SK-N-SH (cell line): ENCODE results near the gene KLHL17. TPM values are rescaled to one million over a fixed set of nuclear protein-coding genes. Genes with fewer than 3 reads are reported as not detected.

Experiments
- CTCF ChIA-PET: fragments of 300-600, 350-600 bp; formaldehyde crosslinking; extraction: SDS; loops from one replicate; lab custom pipeline; 2021; lab: Yijun Ruan, JAX
- POLR2A ChIA-PET: fragments of 350-600 bp; sonication (Branson Sonifier 250); formaldehyde crosslinking; extraction: SDS; loops from one replicate; lab custom pipeline; 2020; ENCODE audit warnings: antibody characterized with exemption, inconsistent platforms; lab: Yijun Ruan, JAX
- DNase-seq: peaks from one replicate; pipeline ENCODE4 v3.0.0; 2012
- H2AFZ ChIP-seq: fragments of 200-600 bp; sonication (generic); 2 replicates; pipeline ENCODE4 v1.8.1; 2016; ENCODE audit warnings: antibody characterized with exemption, mild to moderate bottlenecking, low read depth
- H3F3A ChIP-seq: fragments of 200-600 bp; sonication (generic); replicated peaks from 2 replicates; pipeline ENCODE3; 2016; ENCODE audit warnings: antibody characterized with exemption, mild to moderate bottlenecking; ENCODE audit not compliant: insufficient read depth
- H3K27ac ChIP-seq, 2 experiments: fragments of 200-500 bp in 1 of 2; fragments of 200-600 bp in 1 of 2; sonication (Bioruptor generic) in 1 of 2; sonication (generic), shearing (Covaris generic) in 1 of 2; 2 replicates each; pipeline versions ENCODE4 v1.5.1 to v1.6.1; 2014 to 2016; ENCODE audit warnings: low read depth in 2 of 2, inconsistent platforms in 1 of 2, low read length in 1 of 2, mild to moderate bottlenecking in 1 of 2, mixed read lengths in 1 of 2
- H3K27me3 ChIP-seq: fragments of 200-600 bp; sonication (generic), shearing (Covaris generic); 2 replicates; pipeline ENCODE4 v1.6.1; 2016; ENCODE audit warnings: mixed run types; ENCODE audit not compliant: insufficient read depth
- H3K36me3 ChIP-seq, 2 experiments: fragments of 200-500 bp in 1 of 2; fragments of 200-600 bp in 1 of 2; sonication (Bioruptor generic) in 1 of 2; sonication (generic) in 1 of 2; replicated peaks in 1 of 2; 2 replicates each; pipeline versions ENCODE3 to v1.5.1; 2014 to 2016; ENCODE audit warnings: low read length in 1 of 2, mild to moderate bottlenecking in 1 of 2; ENCODE audit not compliant: insufficient read depth in 2 of 2, control insufficient read depth in 1 of 2
- H3K4me1 ChIP-seq, 2 experiments: fragments of 200-500 bp in 1 of 2; fragments of 200-600 bp in 1 of 2; sonication (Bioruptor generic) in 1 of 2; sonication (generic), shearing (Covaris generic) in 1 of 2; 2 replicates each; pipeline versions ENCODE4 v1.5.1 to v1.6.1; 2014 to 2016; ENCODE audit warnings: low read depth in 1 of 2, low read length in 1 of 2, mixed run types in 1 of 2; ENCODE audit not compliant: insufficient read depth in 2 of 2, control insufficient read depth in 1 of 2
- H3K4me2 ChIP-seq: fragments of 200-600 bp; sonication (generic), shearing (Covaris generic); 2 replicates; pipeline ENCODE4 v1.6.1; 2017; ENCODE audit warnings: mixed run types
- H3K4me3 ChIP-seq, 2 experiments: fragments of 200-500 bp in 1 of 2; fragments of 200-600 bp in 1 of 2; sonication (Bioruptor generic) in 1 of 2; sonication (generic), shearing (Covaris generic) in 1 of 2; 2 replicates each; pipeline versions ENCODE4 v1.5.1 to v1.8.1; 2014 to 2016; ENCODE audit warnings: low read depth in 2 of 2, inconsistent platforms in 1 of 2, low read length in 1 of 2, mild to moderate bottlenecking in 1 of 2, mixed read lengths in 1 of 2, moderate library complexity in 1 of 2
- H3K79me2 ChIP-seq: fragments of 200-600 bp; sonication (generic); 2 replicates; pipeline ENCODE4 v1.8.1; 2017; ENCODE audit warnings: mild to moderate bottlenecking; ENCODE audit not compliant: insufficient read depth
- H3K9ac ChIP-seq: fragments of 200-600 bp; sonication (generic); 2 replicates; pipeline ENCODE4 v1.6.1; 2017; ENCODE audit warnings: mixed run types
- H3K9me2 ChIP-seq: fragments of 200-600 bp; sonication (generic); 2 replicates; pipeline ENCODE4 v1.6.1; 2017; ENCODE audit warnings: mixed run types
- H3K9me3 ChIP-seq: fragments of 200-600 bp; sonication (generic); 2 replicates; pipeline ENCODE4 v1.6.1; 2017; ENCODE audit warnings: mixed run types, mild to moderate bottlenecking, moderate library complexity
- H4K20me1 ChIP-seq: fragments of 200-600 bp; sonication (generic); 2 replicates; pipeline ENCODE4 v1.6.1; 2017; ENCODE audit warnings: mild to moderate bottlenecking, mixed run types; ENCODE audit not compliant: insufficient read depth
- CHD2 ChIP-seq: fragments of 150-350 bp; IDR thresholded peaks from 2 replicates; pipeline ENCODE4 v1.6.1; 2018; ENCODE audit warnings: low read length; ENCODE audit not compliant: partially characterized antibody
- CTCF ChIP-seq: fragments of 200-600 bp; sonication (generic); IDR thresholded peaks from 2 replicates; pipeline ENCODE4 v1.6.1; 2017; ENCODE audit warnings: antibody characterized with exemption, mild to moderate bottlenecking, moderate library complexity
- ELF1 ChIP-seq: IDR thresholded peaks from 2 replicates; pipeline ENCODE4 v1.4.0; 2012
- EP300 ChIP-seq, 2 experiments: IDR thresholded peaks; 2 replicates each; pipeline versions ENCODE4 v1.4.0 to v1.6.1; 2012; ENCODE audit warnings: borderline replicate concordance in 1 of 2, low read depth in 1 of 2, low read length in 1 of 2
- EZH2phosphoT487 ChIP-seq: fragments of 200-600 bp; sonication (generic); IDR thresholded peaks from 2 replicates; pipeline ENCODE4 v1.6.1; 2017; ENCODE audit warnings: low read depth, mixed run types, mild to moderate bottlenecking, antibody characterized with exemption, moderate library complexity, borderline replicate concordance
- FOXM1 ChIP-seq: IDR thresholded peaks from 2 replicates; pipeline ENCODE4 v1.4.0; 2012; ENCODE audit warnings: low read depth, mild to moderate bottlenecking
- GABPA ChIP-seq: IDR thresholded peaks from 2 replicates; pipeline ENCODE4 v1.4.0; 2012; ENCODE audit warnings: low read depth, mild to moderate bottlenecking
- JUND ChIP-seq: IDR thresholded peaks from 2 replicates; pipeline ENCODE4 v1.4.0; 2012
- MXI1 ChIP-seq: IDR thresholded peaks from 2 replicates; pipeline ENCODE4 v1.6.1; 2012; ENCODE audit warnings: mild to moderate bottlenecking, low read depth, low read length, improper control_type of control experiment
- NRF1 ChIP-seq: IDR thresholded peaks from 2 replicates; pipeline ENCODE4 v1.6.1; 2012; ENCODE audit warnings: low read depth, mild to moderate bottlenecking, low read length
- RAD21 ChIP-seq: IDR thresholded peaks from 2 replicates; pipeline ENCODE4 v1.6.1; 2012; ENCODE audit warnings: mild to moderate bottlenecking, low read length
- REST ChIP-seq: IDR thresholded peaks from 2 replicates; pipeline ENCODE4 v1.6.1; 2012; ENCODE audit warnings: mild to moderate bottlenecking, low read depth, low read length, moderate library complexity
- RXRA ChIP-seq: IDR thresholded peaks from 2 replicates; pipeline ENCODE4 v1.4.0; 2012; ENCODE audit warnings: low read depth, mild to moderate bottlenecking, borderline replicate concordance
- SIN3A ChIP-seq: IDR thresholded peaks from 2 replicates; pipeline ENCODE4 v1.6.1; 2012; ENCODE audit warnings: low read depth, mild to moderate bottlenecking, low read length, moderate library complexity, borderline replicate concordance
- SMC3 ChIP-seq: IDR thresholded peaks from 2 replicates; pipeline ENCODE4 v1.6.1; 2012; ENCODE audit warnings: low read depth, low read length, improper control_type of control experiment
- TCF12 ChIP-seq: IDR thresholded peaks from 2 replicates; pipeline ENCODE4 v1.4.0; 2012
- USF2 ChIP-seq: fragments of 150-350 bp; IDR thresholded peaks from 2 replicates; pipeline ENCODE4 v1.6.1; 2017; ENCODE audit warnings: antibody characterized with exemption, low read length, low read depth, borderline replicate concordance
- YY1 ChIP-seq: IDR thresholded peaks from 2 replicates; pipeline ENCODE4 v1.4.0; 2012; ENCODE audit warnings: low read depth, mild to moderate bottlenecking
- WGBS: methylation state at CpG from one replicate; pipeline ENCODE4 v1.1.6; 2017; ENCODE audit warnings: low lambda C conversion rate; 5-methylcytosine and 5-hydroxymethylcytosine counted together
- polyA plus RNA-seq, 3 experiments: library from polyadenylated mRNA; depleted of rRNA; stranded (reverse); fragments of >200 nt; gene quantifications; 2 replicates each; pipeline ENCODE4 v1.2.3, GENCODE V29; 2012

Gene KLHL17
- polyA plus RNA-seq, 1 of the 3 experiments (the other 2 are of a cell fraction): 27.3 TPM

GRCh38 chr1:920521-920920, 39.9 kb upstream of the KLHL17 start:
- TF ChIP-seq SMC3: no peak
- TF ChIP-seq YY1: no peak
- no peak for TF ChIP-seq RXRA
- no peak for TF ChIP-seq TCF12
- no peak for TF ChIP-seq JUND
- no peak for TF ChIP-seq EZH2phosphoT487
- no peak for TF ChIP-seq CHD2
- no peak for TF ChIP-seq REST
- no peak for TF ChIP-seq SIN3A
- TF ChIP-seq FOXM1: no peak
- TF ChIP-seq RAD21: no peak
- TF ChIP-seq EP300 (IDR thresholded peaks at IDR 0.05; ENCODE audit: borderline replicate concordance in 1 of 2, low read depth in 1 of 2, low read length in 1 of 2): no peak
- TF ChIP-seq CTCF: no peak
- TF ChIP-seq GABPA: no peak
- TF ChIP-seq NRF1: no peak
- no peak for TF ChIP-seq ELF1
- TF ChIP-seq MXI1: no peak
- TF ChIP-seq USF2: no peak
- H3K9ac ChIP-seq: no peak overlapping the region
- ChIA-PET POLR2A (interaction anchor here (0.6 to 2.6 kb wide), 2 partner anchors 16 to 82 kb away, joined by 3 to 7 read pairs; no protein-coding TSS in a partner anchor), CTCF (interaction anchor here (0.6 to 5.2 kb wide), 7 partner anchors 9 to 64 kb away, joined by 3 to 61 read pairs (median 5); no protein-coding TSS in a partner anchor)
- no peaks in the 10 kb centered on the region for H3K36me3 ChIP-seq
- H3K79me2 ChIP-seq: peaks cover 5% of the 10 kb centered on the region; the same call in 1 of the 2 replicates
- no peak overlapping the region for H2AFZ ChIP-seq
- no peak for DNase-seq
- no peaks in the 10 kb centered on the region for H3F3A ChIP-seq
- no peaks in the 10 kb centered on the region for H4K20me1 ChIP-seq
- peaks cover 8 to 75% of the 10 kb centered on the region in 2 experiments; a peak in 2 of 4 replicates for H3K4me1 ChIP-seq
- peak overlapping the region; percentile 68 for H3K4me2 ChIP-seq
- 56% methylated on average over 9 of the region's 13 CpGs for WGBS
- peak overlapping the region in 1 of 2 experiments; percentile 55; a peak in 2 of 4 replicates for H3K27ac ChIP-seq
- no peaks in the 10 kb centered on the region for H3K27me3 ChIP-seq
- H3K9me3 ChIP-seq: no peaks in the 10 kb centered on the region
- H3K9me2 ChIP-seq: no peaks in the 10 kb centered on the region
- H3K4me3 ChIP-seq: peak overlapping the region in 1 of 2 experiments; percentile 24; a peak in 1 of 4 replicates
